ENCODE data around the gene ATG16L2. TPM values are rescaled to one million over a fixed set of nuclear protein-coding genes. Genes with fewer than 3 reads are reported as not detected.

ATG16L2 gene, protein sequence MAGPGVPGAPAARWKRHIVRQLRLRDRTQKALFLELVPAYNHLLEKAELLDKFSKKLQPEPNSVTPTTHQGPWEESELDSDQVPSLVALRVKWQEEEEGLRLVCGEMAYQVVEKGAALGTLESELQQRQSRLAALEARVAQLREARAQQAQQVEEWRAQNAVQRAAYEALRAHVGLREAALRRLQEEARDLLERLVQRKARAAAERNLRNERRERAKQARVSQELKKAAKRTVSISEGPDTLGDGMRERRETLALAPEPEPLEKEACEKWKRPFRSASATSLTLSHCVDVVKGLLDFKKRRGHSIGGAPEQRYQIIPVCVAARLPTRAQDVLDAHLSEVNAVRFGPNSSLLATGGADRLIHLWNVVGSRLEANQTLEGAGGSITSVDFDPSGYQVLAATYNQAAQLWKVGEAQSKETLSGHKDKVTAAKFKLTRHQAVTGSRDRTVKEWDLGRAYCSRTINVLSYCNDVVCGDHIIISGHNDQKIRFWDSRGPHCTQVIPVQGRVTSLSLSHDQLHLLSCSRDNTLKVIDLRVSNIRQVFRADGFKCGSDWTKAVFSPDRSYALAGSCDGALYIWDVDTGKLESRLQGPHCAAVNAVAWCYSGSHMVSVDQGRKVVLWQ
- 10 to 100 TPM; 57.0 to 60.1 TPM for total RNA-seq

DNA sequence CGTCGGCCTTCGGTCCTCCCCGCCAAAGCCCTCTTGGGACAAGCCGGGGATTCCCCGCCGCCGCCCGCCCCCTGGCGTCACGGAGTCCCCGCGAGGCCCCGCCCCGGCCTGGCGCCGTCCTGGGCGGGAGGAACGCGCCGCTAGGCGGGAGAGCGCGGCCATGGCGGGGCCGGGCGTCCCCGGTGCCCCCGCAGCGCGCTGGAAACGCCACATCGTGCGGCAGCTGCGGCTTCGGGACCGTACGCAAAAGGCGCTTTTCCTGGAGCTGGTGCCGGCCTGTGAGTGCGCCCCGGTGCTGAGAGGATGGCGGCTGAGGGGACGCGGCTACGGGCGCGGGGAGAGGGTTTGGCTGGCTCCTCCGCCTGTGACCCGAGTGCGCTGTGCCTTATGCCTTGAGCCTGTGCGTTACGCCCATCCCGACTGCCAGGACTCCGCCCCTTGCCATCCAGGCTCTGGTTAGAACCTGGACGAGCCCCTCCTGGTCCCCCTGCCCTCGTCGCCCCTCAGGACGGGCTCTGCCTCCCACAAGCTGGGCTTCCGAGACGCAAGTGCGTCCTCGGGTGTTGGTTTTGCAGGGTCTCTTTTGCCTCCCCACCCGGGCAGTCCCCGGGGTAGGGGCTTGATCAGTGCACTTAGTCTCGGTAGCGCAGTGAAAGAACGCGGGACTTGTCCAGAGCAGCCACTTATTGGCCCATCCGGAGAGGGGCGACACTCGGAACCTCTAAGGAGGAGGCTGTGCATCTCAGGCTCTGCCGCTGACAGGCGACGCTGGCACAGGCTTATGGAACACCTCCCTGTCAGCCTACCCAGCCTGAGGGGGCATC lies at the start of gene ATG16L2:
ATG16L2 (plus strand) TSS at position 126 of the 824 bp plus-strand sequence; CDS start at position 161, 35 bp downstream.
- POLR2A ChIA-PET = interaction anchor here (0.7 to 2.4 kb wide), 3 partner anchors 13 to 89 kb away, joined by 5 to 8 read pairs (median 7); partner anchors contain the start of gene STARD10
- CTCF ChIA-PET = interaction anchor here (1.3 to 2.1 kb wide), 4 partner anchors 12 to 131 kb away, joined by 3 to 7 read pairs (median 6); no protein-coding TSS in a partner anchor

DNA sequence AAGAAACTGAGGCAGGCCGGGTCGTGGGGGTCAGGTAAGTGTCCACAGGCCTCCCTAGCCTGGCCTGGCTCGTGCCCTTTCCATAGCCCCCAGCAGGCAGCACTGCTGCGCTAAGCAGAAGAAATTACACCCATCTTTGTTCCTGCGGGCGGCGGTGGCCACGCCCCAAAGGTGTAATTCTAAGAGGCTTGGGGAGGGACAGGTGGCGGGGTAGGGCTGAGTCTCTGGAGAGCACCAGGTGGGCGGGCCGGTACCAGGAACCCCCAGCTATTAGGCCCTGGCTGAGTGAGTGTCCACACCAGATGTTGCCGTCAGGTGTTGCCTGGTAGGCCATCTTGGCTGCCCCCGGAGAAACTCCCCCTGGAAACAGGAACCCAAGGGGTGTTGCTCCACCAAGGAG lies 49.7 kb upstream of the ATG16L2 start:
- POLR2A ChIA-PET = no interaction called here
- CTCF ChIA-PET = no interaction called here

DNA sequence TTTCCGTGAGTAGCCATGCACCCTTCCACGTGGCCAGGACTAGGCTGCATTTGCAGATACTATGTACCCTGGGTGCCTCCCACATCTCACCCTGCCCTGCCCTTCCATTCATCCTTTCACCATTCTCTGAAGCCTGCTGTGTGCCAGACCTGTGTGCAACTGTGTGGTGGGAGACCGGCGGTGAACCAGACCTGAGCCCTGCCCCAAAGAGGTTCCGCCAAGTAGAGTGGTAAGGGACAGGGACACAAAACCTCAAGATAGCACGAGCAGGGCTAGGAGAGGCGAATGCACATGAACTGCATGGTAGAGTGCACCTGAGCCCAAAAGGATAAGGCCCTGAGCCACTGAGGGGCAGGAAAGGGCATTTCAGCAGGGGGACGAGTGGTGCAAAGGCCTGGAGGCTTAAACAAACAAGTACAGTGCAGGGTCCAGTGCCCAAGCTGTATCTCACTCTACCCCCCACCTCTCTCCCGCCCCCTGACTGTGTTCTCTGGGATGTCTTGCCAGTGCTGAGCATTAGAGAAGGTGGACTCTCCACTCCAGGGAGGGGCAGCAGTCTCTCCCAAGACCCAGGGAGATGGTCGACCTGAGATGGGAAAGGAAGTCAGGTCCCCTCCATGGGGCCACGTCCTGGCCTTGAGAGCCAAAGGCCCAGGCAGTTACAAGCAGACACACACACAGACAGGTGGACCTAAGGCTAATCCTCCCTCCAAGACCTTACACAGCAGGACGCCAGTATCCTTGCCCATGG lies 47.9 kb upstream of the ATG16L2 start:
- POLR2A ChIA-PET = no interaction called here
- CTCF ChIA-PET = no interaction called here

DNA sequence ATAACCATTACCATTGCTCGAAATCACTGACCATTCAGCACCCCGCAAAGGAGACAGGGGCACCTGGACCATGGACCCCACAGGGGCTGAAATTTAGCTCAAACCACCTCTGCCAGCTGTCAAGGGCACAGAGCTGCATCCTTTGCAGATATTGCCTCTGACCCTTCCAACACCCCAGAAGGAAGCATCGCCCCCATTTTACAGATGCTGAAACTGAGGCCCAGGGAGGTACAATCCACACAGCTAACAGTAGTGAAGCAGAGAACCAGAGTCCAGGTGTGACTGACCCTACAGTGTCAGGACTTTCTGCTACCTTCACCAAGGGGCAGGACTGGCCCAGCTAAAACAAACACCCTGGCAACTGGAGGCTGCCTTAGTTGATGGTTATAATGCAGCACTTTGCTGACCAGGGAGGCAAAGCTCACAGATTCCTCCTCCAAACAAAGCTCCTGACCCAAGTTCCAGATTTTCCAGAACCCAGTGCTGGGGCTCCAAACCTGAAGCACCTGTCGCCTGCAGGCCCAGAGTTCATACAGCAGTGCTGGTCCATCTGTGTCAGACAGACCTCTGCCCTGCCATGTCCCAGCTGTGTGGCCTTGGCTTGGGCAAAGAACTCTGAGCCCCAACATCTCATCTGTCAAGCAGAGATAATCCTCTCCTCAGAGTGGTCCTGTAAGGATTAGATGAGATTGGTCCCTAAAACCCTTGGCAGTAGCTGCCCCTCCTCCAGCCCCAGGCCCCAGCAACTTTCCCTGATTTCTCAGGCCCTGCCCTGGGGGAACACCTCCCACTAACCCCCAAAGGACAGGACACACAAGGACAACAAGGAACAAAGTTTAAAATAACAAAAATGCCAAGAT lies 46.8 kb upstream of the ATG16L2 start:
- POLR2A ChIA-PET = no interaction called here
- CTCF ChIA-PET = interaction anchor here (0.8 kb wide), 1 partner anchor 42 kb away, joined by 3 read pairs; no protein-coding TSS in a partner anchor

DNA sequence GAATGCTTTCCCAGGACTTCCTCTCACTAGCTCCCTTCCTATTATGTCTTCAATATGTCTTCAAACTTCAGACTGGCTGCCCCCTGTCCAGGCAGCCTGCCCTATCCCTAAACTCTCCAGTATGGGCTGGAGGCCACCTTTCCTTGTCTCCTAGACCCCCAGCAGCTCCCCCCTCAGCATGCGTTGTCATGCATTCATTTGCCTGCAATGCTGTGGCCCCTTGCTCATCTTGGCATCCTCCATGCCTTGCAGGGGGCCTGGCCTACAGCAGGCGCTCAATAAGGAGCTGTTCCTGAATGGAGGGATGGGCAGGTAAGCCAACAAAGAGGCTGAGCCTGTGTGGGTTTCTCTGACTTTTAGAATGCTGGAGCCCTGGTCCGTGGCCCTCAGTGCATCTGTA lies 45.6 kb upstream of the ATG16L2 start:
- CTCF ChIA-PET = interaction anchor here (0.6 kb wide), 1 partner anchor 65 kb away, joined by 3 read pairs; no protein-coding TSS in a partner anchor
- POLR2A ChIA-PET = no interaction called here

DNA sequence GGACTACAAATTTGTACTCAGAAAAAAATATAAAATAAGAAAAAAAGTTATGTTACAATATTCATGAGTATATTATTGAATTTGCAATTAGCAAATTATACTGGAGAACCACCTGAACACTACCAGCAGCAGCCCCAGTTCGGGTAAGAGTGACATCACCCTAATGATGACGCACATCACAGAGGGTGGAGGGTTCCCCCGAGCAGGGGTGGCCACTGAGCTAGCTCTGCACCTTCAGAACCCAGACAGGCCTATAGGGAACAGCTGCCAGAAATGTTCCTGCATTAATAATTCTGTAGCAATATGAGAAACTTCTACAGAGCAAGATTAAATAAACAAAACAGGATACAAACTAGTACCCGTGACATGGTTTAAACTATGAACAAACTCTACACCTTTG lies 44.5 kb upstream of the ATG16L2 start:
- CTCF ChIA-PET = no interaction called here
- POLR2A ChIA-PET = no interaction called here

DNA sequence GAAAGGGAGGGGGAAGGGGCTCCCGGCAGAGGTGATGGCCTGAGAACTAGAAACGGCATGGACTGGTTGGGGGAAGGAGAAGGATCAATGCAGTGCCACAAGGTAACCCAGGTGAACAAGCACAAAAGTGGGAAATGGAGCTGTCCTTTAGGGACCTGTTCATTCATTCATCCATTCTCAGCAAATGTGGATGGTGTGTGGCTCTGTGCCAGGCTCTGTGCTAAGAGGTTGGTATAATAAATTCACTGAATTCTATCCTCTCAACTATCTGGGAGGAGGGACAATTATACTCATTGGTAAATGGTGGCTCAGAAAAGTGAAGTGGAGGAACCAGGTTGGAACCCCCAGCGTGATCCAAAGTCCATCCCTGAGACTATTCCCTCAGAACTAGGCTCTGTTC lies 43.4 kb upstream of the ATG16L2 start:
- CTCF ChIA-PET = interaction anchor here (0.6 kb wide), 1 partner anchor 17 kb away, joined by 3 read pairs; no protein-coding TSS in a partner anchor
- POLR2A ChIA-PET = no interaction called here

DNA sequence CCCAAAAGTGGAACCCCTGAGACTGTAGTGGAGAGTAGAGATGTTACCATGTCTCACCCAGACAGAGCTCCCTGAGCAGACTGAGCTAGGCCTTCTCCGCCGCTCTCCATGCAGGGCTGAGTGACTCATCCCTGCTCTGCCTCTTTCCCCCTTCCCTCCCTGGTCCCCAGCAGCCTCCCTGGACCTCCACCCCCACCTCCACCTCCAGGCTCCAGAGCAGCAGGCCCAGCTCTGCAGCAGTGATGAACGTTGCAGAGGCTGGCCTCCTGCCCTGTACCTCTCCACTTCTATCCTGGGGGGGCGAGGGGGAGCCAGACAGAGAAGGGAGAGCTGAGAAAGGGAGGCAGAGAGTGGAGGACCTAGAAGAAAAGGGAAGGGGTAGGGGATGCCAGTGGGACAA lies 42.7 kb upstream of the ATG16L2 start:
- CTCF ChIA-PET = interaction anchor here (0.6 kb wide), 2 partner anchors 16 to 168 kb away, joined by 3 read pairs; no protein-coding TSS in a partner anchor
- POLR2A ChIA-PET = no interaction called here

DNA sequence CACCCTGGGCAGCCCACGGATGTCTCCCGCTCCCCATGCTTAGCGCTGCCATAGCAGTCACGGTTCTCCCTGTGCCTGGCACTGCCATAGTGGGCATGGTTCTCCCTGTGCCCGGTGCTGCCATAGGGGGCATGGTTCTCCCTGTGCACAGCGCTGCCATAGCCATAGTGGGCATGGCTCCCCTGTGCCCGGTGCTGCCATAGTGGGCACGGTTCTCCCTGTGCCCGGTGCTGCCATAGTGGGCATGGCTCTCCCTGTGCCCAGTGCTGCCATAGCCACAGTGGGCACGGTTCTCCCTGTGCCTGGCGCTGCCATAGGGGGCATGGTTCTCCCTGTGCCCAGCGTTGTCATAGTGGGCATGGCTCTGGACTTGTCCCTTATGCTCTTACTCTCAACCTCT lies 42.2 kb upstream of the ATG16L2 start:
- CTCF ChIA-PET = interaction anchor here (0.6 kb wide), 1 partner anchor 168 kb away, joined by 3 read pairs; no protein-coding TSS in a partner anchor
- POLR2A ChIA-PET = no interaction called here

DNA sequence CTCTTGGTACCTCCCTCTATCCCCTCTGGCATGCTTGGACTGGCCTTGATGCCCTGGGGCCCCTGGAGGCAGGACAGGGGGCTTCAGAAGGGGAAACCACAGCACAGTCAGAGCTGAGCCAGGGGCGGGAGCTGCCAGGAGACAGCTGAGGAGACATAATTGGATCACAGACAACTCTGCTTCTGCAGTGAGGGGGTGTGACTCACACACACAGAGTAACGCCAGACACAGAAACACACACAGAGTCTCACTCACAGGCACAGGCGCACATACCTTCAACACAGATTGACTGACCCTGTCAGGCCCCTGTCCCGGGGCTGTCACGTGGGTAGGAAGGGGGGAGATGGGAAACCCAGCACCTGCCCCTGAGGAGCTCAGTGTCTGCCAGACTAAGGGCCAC lies 40.9 kb upstream of the ATG16L2 start:
- CTCF ChIA-PET = no interaction called here
- POLR2A ChIA-PET = no interaction called here

DNA sequence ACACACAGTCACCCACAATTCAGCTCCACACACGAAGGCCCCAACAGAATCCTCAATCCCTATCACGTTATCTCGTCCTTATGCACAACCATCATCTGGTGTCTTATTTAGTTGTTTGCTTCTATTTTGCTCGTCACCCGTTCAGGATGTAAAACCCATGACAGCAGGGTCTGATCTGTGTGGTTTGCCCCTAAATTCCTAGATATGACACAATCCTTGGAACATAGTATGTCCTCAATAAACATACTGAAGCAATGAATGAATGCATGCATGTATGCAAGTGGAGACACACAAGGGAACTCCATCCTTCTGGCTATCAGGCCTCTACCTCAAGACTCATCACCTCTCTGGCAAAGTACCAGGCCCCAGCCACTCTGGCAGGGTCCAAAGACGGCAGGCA lies 40.5 kb upstream of the ATG16L2 start:
- CTCF ChIA-PET = no interaction called here
- POLR2A ChIA-PET = no interaction called here

DNA sequence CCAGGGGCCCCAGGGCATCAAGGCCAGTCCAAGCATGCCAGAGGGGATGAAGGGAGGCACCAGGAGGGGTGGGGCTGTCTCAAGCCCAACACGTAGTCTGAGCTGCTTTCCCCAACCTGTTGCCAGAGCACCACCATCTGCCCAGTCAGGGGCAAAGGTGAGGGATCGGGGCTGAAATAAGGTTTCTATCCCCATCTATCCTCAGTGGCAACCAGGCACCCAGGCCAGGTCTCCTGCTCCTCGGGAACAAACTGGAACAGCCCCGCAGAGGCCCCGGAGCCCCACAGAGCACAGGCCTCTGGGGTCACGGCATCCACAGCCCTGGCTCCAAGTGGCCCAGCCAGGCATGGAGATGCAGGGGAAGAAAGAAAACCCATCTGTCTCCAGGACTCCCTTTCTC lies 39.7 kb upstream of the ATG16L2 start:
- ChIA-PET CTCF (interaction anchor here (1.1 kb wide), 1 partner anchor 91 kb away, joined by 3 read pairs; no protein-coding TSS in a partner anchor), POLR2A (no interaction called here)

DNA sequence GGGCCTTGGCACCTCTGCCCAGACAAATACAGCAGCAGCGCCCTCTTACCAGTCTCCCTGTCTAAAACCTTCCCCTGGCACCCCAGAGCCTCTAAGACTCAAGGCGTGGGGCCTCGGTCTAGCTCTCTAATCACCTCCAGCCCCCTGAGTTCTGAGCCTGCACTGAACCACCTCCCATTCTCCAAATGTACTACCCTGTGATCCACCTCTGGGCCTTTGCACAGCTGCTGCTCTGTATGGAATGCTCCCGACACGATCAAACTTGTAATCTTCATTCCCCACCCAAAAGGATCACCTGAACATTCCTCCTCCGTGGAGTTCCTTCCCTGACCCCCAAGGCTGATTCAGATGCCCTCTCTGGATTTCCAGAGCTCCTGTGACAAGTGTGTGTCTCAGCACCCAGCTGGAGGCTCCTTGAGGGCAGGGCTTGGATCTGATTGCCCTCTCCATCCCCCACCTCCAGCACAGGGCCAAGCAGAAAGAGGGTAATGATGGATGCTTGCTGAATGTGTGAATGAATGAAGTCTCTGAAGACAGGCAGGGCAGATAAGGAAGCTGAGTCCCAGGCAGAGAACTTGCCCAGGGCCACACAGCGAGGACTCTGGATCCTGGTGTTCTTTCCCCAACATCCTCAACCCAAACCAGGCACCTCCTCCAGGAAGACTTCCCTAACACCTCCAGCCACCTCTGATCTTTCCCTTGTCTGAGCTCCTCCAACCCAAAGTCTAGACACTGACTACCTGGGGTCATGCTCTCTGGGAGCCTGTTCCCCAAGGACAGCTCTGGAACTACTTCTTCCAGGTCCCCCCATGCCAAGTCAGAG lies 38.7 kb upstream of the ATG16L2 start:
- CTCF ChIA-PET = interaction anchor here (0.5 to 1.2 kb wide), 4 partner anchors 47 to 92 kb away, joined by 3 to 6 read pairs (median 3); no protein-coding TSS in a partner anchor
- POLR2A ChIA-PET = interaction anchor here (0.8 kb wide), 1 partner anchor 26 kb away, joined by 7 read pairs; no protein-coding TSS in a partner anchor

DNA sequence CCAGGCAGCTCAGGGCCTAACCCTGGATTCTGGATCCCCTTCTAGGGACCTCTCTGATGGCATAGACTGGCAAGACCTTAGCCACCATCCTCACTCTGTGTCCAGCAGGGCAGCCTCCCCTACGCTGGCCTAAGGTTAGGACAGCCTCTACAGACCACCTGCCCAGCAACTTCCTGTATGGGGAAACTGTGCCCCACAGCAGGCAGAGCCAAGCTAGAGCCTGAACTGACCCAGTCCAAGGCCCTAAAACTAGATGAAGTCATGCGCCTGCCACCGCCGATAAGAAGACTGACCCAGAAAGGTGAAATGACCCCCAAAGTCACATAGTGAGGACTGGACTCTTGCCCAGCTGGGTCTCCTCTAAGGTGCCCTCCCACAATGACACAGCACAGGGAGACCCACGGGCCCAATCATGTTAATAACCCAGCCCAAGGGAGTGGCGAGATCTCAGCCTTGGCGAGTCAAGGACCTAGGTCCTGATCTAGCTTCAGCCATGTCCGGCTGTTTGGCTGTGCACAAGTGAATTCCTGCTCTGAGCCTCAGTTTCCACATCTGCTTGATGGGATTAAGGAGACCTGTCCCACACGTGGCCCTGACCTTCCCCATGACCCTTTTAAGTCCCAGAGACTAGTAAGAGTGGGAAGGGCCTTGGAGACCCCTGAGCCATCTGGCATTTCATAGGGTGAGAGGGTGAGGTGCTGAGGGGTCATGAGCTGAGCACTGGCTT lies 37.9 kb upstream of the ATG16L2 start:
- ChIA-PET POLR2A (interaction anchor here (0.8 kb wide), 1 partner anchor 26 kb away, joined by 7 read pairs; no protein-coding TSS in a partner anchor), CTCF (interaction anchor here (0.5 to 1.2 kb wide), 5 partner anchors 37 to 468 kb away, joined by 3 to 6 read pairs (median 3); no protein-coding TSS in a partner anchor)

DNA sequence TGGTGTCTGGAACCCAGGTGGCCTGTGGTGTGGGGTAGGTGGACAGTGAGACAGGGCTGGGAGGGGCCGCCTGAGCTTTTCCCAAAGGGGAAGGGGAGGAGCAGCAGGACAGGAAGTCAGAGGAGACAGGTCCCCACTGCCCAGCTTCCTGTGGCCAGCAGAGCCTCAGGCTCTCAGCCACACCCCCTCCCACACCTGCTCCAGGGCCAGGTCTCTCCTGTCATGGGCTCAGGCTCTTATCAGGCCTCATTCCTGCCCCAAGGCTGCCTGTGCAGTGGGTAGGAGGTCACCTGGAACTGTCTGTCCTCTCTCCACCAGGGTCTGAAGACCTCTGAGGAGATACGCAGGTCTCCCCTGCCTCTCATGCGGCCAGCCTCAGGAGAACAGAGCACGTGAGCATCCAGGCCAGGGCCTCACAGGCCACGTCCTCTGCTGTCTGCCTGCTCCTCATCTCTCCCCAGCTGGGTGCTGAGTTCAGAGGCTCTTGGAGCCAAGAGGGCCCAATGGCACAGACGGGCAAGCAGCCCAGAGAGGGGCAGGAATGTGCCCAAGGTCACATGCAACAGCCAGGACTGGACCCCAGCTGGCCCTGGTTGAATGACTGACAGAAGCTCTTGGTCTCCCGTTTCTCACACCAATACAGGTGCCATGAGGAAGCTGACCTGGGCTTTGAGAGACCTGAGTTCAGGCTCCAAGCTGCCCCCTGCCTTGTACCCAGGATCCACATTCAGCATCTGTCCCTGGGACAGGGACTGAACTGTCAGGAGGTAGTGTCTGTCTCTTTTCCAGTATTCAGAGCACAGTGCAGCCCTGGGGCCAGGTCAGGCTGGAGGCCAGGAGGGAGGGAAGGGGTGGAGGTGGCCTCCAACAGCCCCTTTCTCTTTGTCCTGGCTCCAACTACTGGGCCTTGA lies 37.1 kb upstream of the ATG16L2 start:
- CTCF ChIA-PET = interaction anchor here (0.5 to 0.8 kb wide), 2 partner anchors 36 to 467 kb away, joined by 3 read pairs; no protein-coding TSS in a partner anchor
- POLR2A ChIA-PET = no interaction called here

Measured in activated CD8-positive, alpha-beta memory T cell treated with anti-CD3 and anti-CD28 coated beads for 36 hours (primary cell).